DND-41 (cell line): ENCODE measurements around the gene GRM4.

Experiments
- CTCF ChIP-seq: IDR thresholded peaks from 2 replicates; pipeline ENCODE4 v1.5.1; 2012; ENCODE audit warnings: borderline replicate concordance, low read length, moderate library complexity, mild to moderate bottlenecking; ENCODE audit not compliant: poor library complexity, severe bottlenecking; ENCODE audit errors: extremely low read depth
- EZH2 ChIP-seq: IDR thresholded peaks from 3 replicates; pipeline ENCODE4 v1.6.1; 2012; ENCODE audit warnings: borderline replicate concordance, low read depth, mild to moderate bottlenecking, moderate library complexity, low read length, inconsistent platforms; ENCODE audit not compliant: severe bottlenecking

- TF ChIP-seq CTCF, result no peak
- TF ChIP-seq EZH2, result no peak
These were observed 2.5 kb downstream of the GRM4 start for GRCh38 chr6:34143196-34143883.
